HG02588 (cell line): ENCODE measurements around the gene CD1E.
"Not testable (repeated sequence)": the region's sequence is repeated elsewhere in the genome, so short reads cannot be mapped to it uniquely, and the experiment has no call there.

Experiments
- ATAC-seq: cut with Tn5 transposase; IDR thresholded peaks from one replicate; pipeline ENCODE4 v1.9.1; 2021; ENCODE audit warnings: mild to moderate bottlenecking, moderate library complexity; ENCODE audit not compliant: unreplicated experiment

CD1E gene

GRCh38 chr1:158362482-158362881 lies 8.8 kb downstream of the CD1E start:
- no peak for ATAC-seq

GRCh38 chr1:158362941-158363340 lies 9.2 kb downstream of the CD1E start:
- ATAC-seq = no peak

- ATAC-seq = no peak
Observed at GRCh38 chr1:158366783-158367182, 13.1 kb downstream of the CD1E start.

- peak; percentile 96 for ATAC-seq
Observed at GRCh38 chr1:158371188-158371953, 17.7 kb downstream of the CD1E start.

- not testable (repeated sequence) for ATAC-seq
Observed at GRCh38 chr1:158374101-158374500, 20.4 kb downstream of the CD1E start.

- no peak for ATAC-seq
Observed at GRCh38 chr1:158374860-158375259, 21.2 kb downstream of the CD1E start.

- ATAC-seq = no peak
Observed at GRCh38 chr1:158390331-158390730, 36.6 kb downstream of the CD1E start.

- no peak for ATAC-seq
Observed at GRCh38 chr1:158391099-158391498, 37.4 kb downstream of the CD1E start.

- ATAC-seq = no peak
Observed at GRCh38 chr1:158393476-158393875, 39.8 kb downstream of the CD1E start.

GRCh38 chr1:158396646-158397045 lies 43.0 kb downstream of the CD1E start:
- ATAC-seq = no peak

GRCh38 chr1:158398818-158399514 lies 45.3 kb downstream of the CD1E start, which contains the start of gene OR10T2:
Gene OR10T2, minus strand, starts transcription at chr1:158399466. Its CDS starts 0 bp downstream, at chr1:158399466.
- no peak for ATAC-seq

- ATAC-seq = no peak
Observed at GRCh38 chr1:158400871-158401270, 47.2 kb downstream of the CD1E start.

GRCh38 chr1:158407092-158407491 lies 53.4 kb downstream of the CD1E start:
- ATAC-seq = no peak
